ENCODE data around the gene MALT1. TPM values are rescaled to one million over a fixed set of nuclear protein-coding genes. Genes with fewer than 3 reads are reported as not detected.

Gene MALT1
- total and polyA plus RNA-seq, 2 donors (not counting 1 experiment from before 2014, with no cell fraction given), result 42.4 to 81.2 TPM

DNA sequence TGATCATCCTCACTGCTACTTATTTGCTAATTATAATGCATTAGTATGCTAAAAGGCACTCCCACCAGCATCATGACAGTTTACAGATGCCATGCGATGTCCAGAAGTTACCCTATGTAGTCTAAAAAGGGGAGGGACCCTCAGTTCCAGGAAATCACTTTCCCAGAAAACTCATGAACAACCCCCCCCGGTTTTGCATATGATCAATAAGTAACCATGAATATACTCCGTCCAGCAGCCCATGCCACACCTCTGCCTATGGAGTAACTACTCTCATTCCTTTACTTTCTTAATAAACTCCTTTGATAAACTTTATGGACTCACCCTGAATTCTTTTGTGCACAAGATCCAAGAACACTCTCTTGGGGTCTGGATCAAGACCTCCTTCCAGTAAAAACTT lies 86.8 kb downstream of the MALT1 start:
- ATAC-seq (ENCODE audit: low read depth) (no peak), DNase-seq (no peak)
- POLR2A ChIA-PET, result no interaction called here
- intact Hi-C loops (cut with micrococcal nuclease), result no loop called here
- Histone ChIP-seq H3K4me2 (replicated peaks; ENCODE audit: low read depth, low read length, poor library complexity, severe bottlenecking) (no peak overlapping the region), H4K20me1 (ENCODE audit: control insufficient read depth, insufficient read depth, low read length, poor library complexity, severe bottlenecking) (no peaks in the 10 kb centered on the region), H3K79me2 (ENCODE audit: control insufficient read depth, insufficient read depth, low read length) (no peaks in the 10 kb centered on the region), H3K27ac (ENCODE audit: low read length in 2 of 2) (no peak overlapping the region), H2AFZ (ENCODE audit: insufficient read depth, low read depth, low read length, poor library complexity, severe bottlenecking) (no peak overlapping the region), H3K4me3 (ENCODE audit: control extremely low read depth in 1 of 5, extremely low read depth in 1 of 5, insufficient read depth in 1 of 5, low read depth in 2 of 5, low read length in 4 of 5) (no peak overlapping the region), H3K27me3 (replicated peaks in 1 of 4; ENCODE audit: control extremely low read depth in 1 of 4, control insufficient read depth in 3 of 4, insufficient read depth in 4 of 4, low read length in 3 of 4) (no peaks in the 10 kb centered on the region), H3K36me3 (replicated peaks in 1 of 2; ENCODE audit: control extremely low read depth in 1 of 2, control insufficient read depth in 1 of 2, extremely low read depth in 1 of 2, insufficient read depth in 2 of 2, low read length in 1 of 2) (no peaks in the 10 kb centered on the region), H3K9ac (ENCODE audit: low read length) (no peak overlapping the region), H3K9me3 (ENCODE audit: control extremely low read depth in 1 of 3, control insufficient read depth in 2 of 3, insufficient read depth in 1 of 3, low read length in 2 of 3) (no peaks in the 10 kb centered on the region), H3K4me1 (ENCODE audit: control insufficient read depth in 2 of 2, insufficient read depth in 2 of 2, low read length in 2 of 2) (peaks cover 24 to 36% of the 10 kb centered on the region in 2 donors)
- Mint-ChIP-seq H3K4me1 (peaks cover 39% of the 10 kb centered on the region), H3K4me3 (no peak overlapping the region), H3K27ac (no peak overlapping the region), H3K9me3 (ENCODE audit: insufficient read depth) (no peaks in the 10 kb centered on the region), H3K27me3 (no peaks in the 10 kb centered on the region)
- CTCF ChIA-PET, result interaction anchor here (2.4 kb wide), 1 partner anchor 229 kb away, joined by 13 read pairs; no protein-coding TSS in a partner anchor
- TF ChIP-seq, protein P1, sequence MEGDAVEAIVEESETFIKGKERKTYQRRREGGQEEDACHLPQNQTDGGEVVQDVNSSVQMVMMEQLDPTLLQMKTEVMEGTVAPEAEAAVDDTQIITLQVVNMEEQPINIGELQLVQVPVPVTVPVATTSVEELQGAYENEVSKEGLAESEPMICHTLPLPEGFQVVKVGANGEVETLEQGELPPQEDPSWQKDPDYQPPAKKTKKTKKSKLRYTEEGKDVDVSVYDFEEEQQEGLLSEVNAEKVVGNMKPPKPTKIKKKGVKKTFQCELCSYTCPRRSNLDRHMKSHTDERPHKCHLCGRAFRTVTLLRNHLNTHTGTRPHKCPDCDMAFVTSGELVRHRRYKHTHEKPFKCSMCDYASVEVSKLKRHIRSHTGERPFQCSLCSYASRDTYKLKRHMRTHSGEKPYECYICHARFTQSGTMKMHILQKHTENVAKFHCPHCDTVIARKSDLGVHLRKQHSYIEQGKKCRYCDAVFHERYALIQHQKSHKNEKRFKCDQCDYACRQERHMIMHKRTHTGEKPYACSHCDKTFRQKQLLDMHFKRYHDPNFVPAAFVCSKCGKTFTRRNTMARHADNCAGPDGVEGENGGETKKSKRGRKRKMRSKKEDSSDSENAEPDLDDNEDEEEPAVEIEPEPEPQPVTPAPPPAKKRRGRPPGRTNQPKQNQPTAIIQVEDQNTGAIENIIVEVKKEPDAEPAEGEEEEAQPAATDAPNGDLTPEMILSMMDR (IDR thresholded peaks at IDR 0.05), result no peak
- TF ChIP-seq EZH2 (IDR thresholded peaks at IDR 0.05; ENCODE audit: borderline replicate concordance, insufficient read depth, low read depth, low read length, poor library complexity, severe bottlenecking), result no peak
- WGBS (ENCODE audit: insufficient coverage), result 54% methylated on average over 2 of the region's 3 CpGs

DNA sequence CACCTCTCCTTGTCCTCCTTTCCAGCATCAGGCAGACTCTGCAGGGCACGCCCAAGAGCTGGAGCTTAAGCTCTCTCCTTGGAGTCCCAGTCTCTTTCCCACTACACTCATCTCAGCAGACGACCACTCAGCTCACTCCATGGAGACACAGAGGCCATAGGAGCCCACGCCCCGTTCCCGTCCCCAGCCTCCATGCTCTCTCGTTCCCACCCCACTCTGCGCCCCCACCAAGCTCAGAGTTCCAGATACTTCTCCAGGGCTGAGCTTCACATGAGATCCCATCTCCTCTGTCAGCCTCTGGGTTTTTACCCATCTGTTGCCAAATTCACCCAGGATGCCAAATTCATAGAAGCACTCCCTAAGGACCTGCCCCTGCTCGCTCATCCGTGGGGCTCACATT lies 87.3 kb downstream of the MALT1 start:
- no peak overlapping the region for H3K27ac ChIP-seq (ENCODE audit: low read length in 2 of 2)
- CTCF ChIA-PET, result interaction anchor here (2.4 kb wide), 1 partner anchor 229 kb away, joined by 13 read pairs; no protein-coding TSS in a partner anchor
- no peaks in the 10 kb centered on the region for H3K9me3 Mint-ChIP-seq (ENCODE audit: insufficient read depth)

More for the DNA sequence above, 87.3 kb downstream of the MALT1 start:
- Histone ChIP-seq H3K36me3 (replicated peaks in 1 of 2; ENCODE audit: control extremely low read depth in 1 of 2, control insufficient read depth in 1 of 2, extremely low read depth in 1 of 2, insufficient read depth in 2 of 2, low read length in 1 of 2) (no peaks in the 10 kb centered on the region), H4K20me1 (ENCODE audit: control insufficient read depth, insufficient read depth, low read length, poor library complexity, severe bottlenecking) (no peaks in the 10 kb centered on the region), H3K9ac (ENCODE audit: low read length) (no peak overlapping the region), H2AFZ (ENCODE audit: insufficient read depth, low read depth, low read length, poor library complexity, severe bottlenecking) (no peak overlapping the region), H3K4me2 (replicated peaks; ENCODE audit: low read depth, low read length, poor library complexity, severe bottlenecking) (no peak overlapping the region), H3K4me1 (ENCODE audit: control insufficient read depth in 2 of 2, insufficient read depth in 2 of 2, low read length in 2 of 2) (peaks cover 24 to 37% of the 10 kb centered on the region in 2 donors), H3K79me2 (ENCODE audit: control insufficient read depth, insufficient read depth, low read length) (no peaks in the 10 kb centered on the region), H3K4me3 (ENCODE audit: control extremely low read depth in 1 of 5, extremely low read depth in 1 of 5, insufficient read depth in 1 of 5, low read depth in 2 of 5, low read length in 4 of 5) (no peak overlapping the region), H3K9me3 (ENCODE audit: control extremely low read depth in 1 of 3, control insufficient read depth in 2 of 3, insufficient read depth in 1 of 3, low read length in 2 of 3) (no peaks in the 10 kb centered on the region), H3K27me3 (replicated peaks in 1 of 4; ENCODE audit: control extremely low read depth in 1 of 4, control insufficient read depth in 3 of 4, insufficient read depth in 4 of 4, low read length in 3 of 4) (no peaks in the 10 kb centered on the region)
- TF ChIP-seq, protein P1 (IDR thresholded peaks at IDR 0.05), result no peak
- no peak for TF ChIP-seq EZH2 (IDR thresholded peaks at IDR 0.05; ENCODE audit: borderline replicate concordance, insufficient read depth, low read depth, low read length, poor library complexity, severe bottlenecking)
- Mint-ChIP-seq H3K4me3 (no peak overlapping the region), H3K27ac (no peak overlapping the region), H3K4me1 (peaks cover 41% of the 10 kb centered on the region), H3K27me3 (no peaks in the 10 kb centered on the region)
- WGBS (ENCODE audit: insufficient coverage), result 92% methylated on average over 9 of the region's 9 CpGs
- ATAC-seq (ENCODE audit: low read depth), result no peak
- DNase-seq, result no peak
- intact Hi-C loops (cut with micrococcal nuclease), result no loop called here
- POLR2A ChIA-PET, result no interaction called here

Data from B cell (primary cell).